SK-N-SH (cell line): ENCODE results near the gene ASTN2. TPM values are rescaled to one million over a fixed set of nuclear protein-coding genes. Genes with fewer than 3 reads are reported as not detected.
A peak's percentile ranks its signal among the peaks of the same experiment; 100 is the strongest.

ENCODE experiments used
- CTCF ChIA-PET: fragments of 300-600, 350-600 bp; formaldehyde crosslinking; extraction: SDS; loops from one replicate; lab custom pipeline; 2021; lab: Yijun Ruan, JAX
- POLR2A ChIA-PET: fragments of 350-600 bp; sonication (Branson Sonifier 250); formaldehyde crosslinking; extraction: SDS; loops from one replicate; lab custom pipeline; 2020; ENCODE audit warnings: antibody characterized with exemption, inconsistent platforms; lab: Yijun Ruan, JAX
- DNase-seq: peaks from one replicate; pipeline ENCODE4 v3.0.0; 2012
- H2AFZ ChIP-seq: fragments of 200-600 bp; sonication (generic); 2 replicates; pipeline ENCODE4 v1.8.1; 2016; ENCODE audit warnings: antibody characterized with exemption, mild to moderate bottlenecking, low read depth
- H3F3A ChIP-seq: fragments of 200-600 bp; sonication (generic); replicated peaks from 2 replicates; pipeline ENCODE3; 2016; ENCODE audit warnings: antibody characterized with exemption, mild to moderate bottlenecking; ENCODE audit not compliant: insufficient read depth
- H3K27ac ChIP-seq, 2 experiments: fragments of 200-500 bp in 1 of 2; fragments of 200-600 bp in 1 of 2; sonication (Bioruptor generic) in 1 of 2; sonication (generic), shearing (Covaris generic) in 1 of 2; 2 replicates each; pipeline versions ENCODE4 v1.5.1 to v1.6.1; 2014 to 2016; ENCODE audit warnings: low read depth in 2 of 2, inconsistent platforms in 1 of 2, low read length in 1 of 2, mild to moderate bottlenecking in 1 of 2, mixed read lengths in 1 of 2
- H3K27me3 ChIP-seq: fragments of 200-600 bp; sonication (generic), shearing (Covaris generic); 2 replicates; pipeline ENCODE4 v1.6.1; 2016; ENCODE audit warnings: mixed run types; ENCODE audit not compliant: insufficient read depth
- H3K36me3 ChIP-seq, 2 experiments: fragments of 200-500 bp in 1 of 2; fragments of 200-600 bp in 1 of 2; sonication (Bioruptor generic) in 1 of 2; sonication (generic) in 1 of 2; replicated peaks in 1 of 2; 2 replicates each; pipeline versions ENCODE3 to v1.5.1; 2014 to 2016; ENCODE audit warnings: low read length in 1 of 2, mild to moderate bottlenecking in 1 of 2; ENCODE audit not compliant: insufficient read depth in 2 of 2, control insufficient read depth in 1 of 2
- H3K4me1 ChIP-seq, 2 experiments: fragments of 200-500 bp in 1 of 2; fragments of 200-600 bp in 1 of 2; sonication (Bioruptor generic) in 1 of 2; sonication (generic), shearing (Covaris generic) in 1 of 2; 2 replicates each; pipeline versions ENCODE4 v1.5.1 to v1.6.1; 2014 to 2016; ENCODE audit warnings: low read depth in 1 of 2, low read length in 1 of 2, mixed run types in 1 of 2; ENCODE audit not compliant: insufficient read depth in 2 of 2, control insufficient read depth in 1 of 2
- H3K4me2 ChIP-seq: fragments of 200-600 bp; sonication (generic), shearing (Covaris generic); 2 replicates; pipeline ENCODE4 v1.6.1; 2017; ENCODE audit warnings: mixed run types
- H3K4me3 ChIP-seq, 2 experiments: fragments of 200-500 bp in 1 of 2; fragments of 200-600 bp in 1 of 2; sonication (Bioruptor generic) in 1 of 2; sonication (generic), shearing (Covaris generic) in 1 of 2; 2 replicates each; pipeline versions ENCODE4 v1.5.1 to v1.8.1; 2014 to 2016; ENCODE audit warnings: low read depth in 2 of 2, inconsistent platforms in 1 of 2, low read length in 1 of 2, mild to moderate bottlenecking in 1 of 2, mixed read lengths in 1 of 2, moderate library complexity in 1 of 2
- H3K79me2 ChIP-seq: fragments of 200-600 bp; sonication (generic); 2 replicates; pipeline ENCODE4 v1.8.1; 2017; ENCODE audit warnings: mild to moderate bottlenecking; ENCODE audit not compliant: insufficient read depth
- H3K9ac ChIP-seq: fragments of 200-600 bp; sonication (generic); 2 replicates; pipeline ENCODE4 v1.6.1; 2017; ENCODE audit warnings: mixed run types
- H3K9me2 ChIP-seq: fragments of 200-600 bp; sonication (generic); 2 replicates; pipeline ENCODE4 v1.6.1; 2017; ENCODE audit warnings: mixed run types
- H3K9me3 ChIP-seq: fragments of 200-600 bp; sonication (generic); 2 replicates; pipeline ENCODE4 v1.6.1; 2017; ENCODE audit warnings: mixed run types, mild to moderate bottlenecking, moderate library complexity
- H4K20me1 ChIP-seq: fragments of 200-600 bp; sonication (generic); 2 replicates; pipeline ENCODE4 v1.6.1; 2017; ENCODE audit warnings: mild to moderate bottlenecking, mixed run types; ENCODE audit not compliant: insufficient read depth
- CHD2 ChIP-seq: fragments of 150-350 bp; IDR thresholded peaks from 2 replicates; pipeline ENCODE4 v1.6.1; 2018; ENCODE audit warnings: low read length; ENCODE audit not compliant: partially characterized antibody
- FOSL2 ChIP-seq: IDR thresholded peaks from 2 replicates; pipeline ENCODE4 v1.4.0; 2012; ENCODE audit warnings: low read depth, mild to moderate bottlenecking, moderate library complexity, borderline replicate concordance
- FOXJ3 ChIP-seq: sonication (generic); formaldehyde crosslinking; IDR thresholded peaks from 2 replicates; pipeline ENCODE4 v1.5.1; 2020; ENCODE audit warnings: mild to moderate bottlenecking, missing genetic modification reagents
- FOXM1 ChIP-seq: IDR thresholded peaks from 2 replicates; pipeline ENCODE4 v1.4.0; 2012; ENCODE audit warnings: low read depth, mild to moderate bottlenecking
- GATA2 ChIP-seq: sonication (generic); formaldehyde crosslinking; IDR thresholded peaks from 2 replicates; pipeline ENCODE4 v1.5.0; 2020; ENCODE audit warnings: mild to moderate bottlenecking, missing genetic modification reagents
- JUND ChIP-seq: IDR thresholded peaks from 2 replicates; pipeline ENCODE4 v1.4.0; 2012
- MXI1 ChIP-seq: IDR thresholded peaks from 2 replicates; pipeline ENCODE4 v1.6.1; 2012; ENCODE audit warnings: mild to moderate bottlenecking, low read depth, low read length, improper control_type of control experiment
- NFIC ChIP-seq: IDR thresholded peaks from 2 replicates; pipeline ENCODE4 v1.4.0; 2012; ENCODE audit warnings: borderline replicate concordance
- NRF1 ChIP-seq: IDR thresholded peaks from 2 replicates; pipeline ENCODE4 v1.6.1; 2012; ENCODE audit warnings: low read depth, mild to moderate bottlenecking, low read length
- POLR2AphosphoS5 ChIP-seq: IDR thresholded peaks from 2 replicates; pipeline ENCODE4 v1.6.1; 2012; ENCODE audit warnings: low read depth, low read length
- RAD21 ChIP-seq: IDR thresholded peaks from 2 replicates; pipeline ENCODE4 v1.6.1; 2012; ENCODE audit warnings: mild to moderate bottlenecking, low read length
- RFX5 ChIP-seq: IDR thresholded peaks from 2 replicates; pipeline ENCODE4 v1.6.1; 2012; ENCODE audit warnings: mild to moderate bottlenecking, improper control_type of control experiment, low read length
- RXRA ChIP-seq: IDR thresholded peaks from 2 replicates; pipeline ENCODE4 v1.4.0; 2012; ENCODE audit warnings: low read depth, mild to moderate bottlenecking, borderline replicate concordance
- SMC3 ChIP-seq: IDR thresholded peaks from 2 replicates; pipeline ENCODE4 v1.6.1; 2012; ENCODE audit warnings: low read depth, low read length, improper control_type of control experiment
- TAF1 ChIP-seq: IDR thresholded peaks from 2 replicates; pipeline ENCODE4 v1.6.1; 2012; ENCODE audit warnings: low read depth, mild to moderate bottlenecking, low read length, moderate library complexity, borderline replicate concordance
- TCF12 ChIP-seq: IDR thresholded peaks from 2 replicates; pipeline ENCODE4 v1.4.0; 2012
- TEAD4 ChIP-seq: IDR thresholded peaks from 2 replicates; pipeline ENCODE4 v1.4.0; 2012; ENCODE audit warnings: mild to moderate bottlenecking, borderline replicate concordance; ENCODE audit not compliant: insufficient read depth
- YY1 ChIP-seq: IDR thresholded peaks from 2 replicates; pipeline ENCODE4 v1.4.0; 2012; ENCODE audit warnings: low read depth, mild to moderate bottlenecking
- WGBS: methylation state at CpG from one replicate; pipeline ENCODE4 v1.1.6; 2017; ENCODE audit warnings: low lambda C conversion rate; 5-methylcytosine and 5-hydroxymethylcytosine counted together
- polyA plus RNA-seq, 3 experiments: library from polyadenylated mRNA; depleted of rRNA; stranded (reverse); fragments of >200 nt; gene quantifications; 2 replicates each; pipeline ENCODE4 v1.2.3, GENCODE V29; 2012
- TF ChIP-seq, protein P1 (sequence below): fragments of 150-350 bp; IDR thresholded peaks from 2 replicates; pipeline ENCODE4 v1.6.1; 2016; ENCODE audit warnings: mild to moderate bottlenecking, low read depth, low read length
- TF ChIP-seq, protein P2 (sequence below): IDR thresholded peaks from 2 replicates; pipeline ENCODE4 v1.4.0; 2012; ENCODE audit warnings: low read depth, borderline replicate concordance
- TF ChIP-seq, protein P3 (sequence below): IDR thresholded peaks from 2 replicates; pipeline ENCODE4; 2012
- TF ChIP-seq, protein P4 (sequence below): IDR thresholded peaks from 2 replicates; pipeline ENCODE4 v1.4.0; 2012; ENCODE audit warnings: low read depth
- TF ChIP-seq, protein P5 (sequence below): fragments of 200-600 bp; sonication (generic); IDR thresholded peaks from 2 replicates; pipeline ENCODE4 v1.6.1; 2017; ENCODE audit warnings: antibody characterized with exemption, mild to moderate bottlenecking, moderate library complexity
- TF ChIP-seq, protein P6 (sequence below): fragments of 150-350 bp; IDR thresholded peaks from 2 replicates; pipeline ENCODE4 v1.6.1; 2017; ENCODE audit warnings: antibody characterized with exemption, low read length, low read depth, borderline replicate concordance

Gene ASTN2
- polyA plus RNA-seq, 1 of the 3 experiments (the other 2 are of a cell fraction), result 6.6 TPM

DNA sequence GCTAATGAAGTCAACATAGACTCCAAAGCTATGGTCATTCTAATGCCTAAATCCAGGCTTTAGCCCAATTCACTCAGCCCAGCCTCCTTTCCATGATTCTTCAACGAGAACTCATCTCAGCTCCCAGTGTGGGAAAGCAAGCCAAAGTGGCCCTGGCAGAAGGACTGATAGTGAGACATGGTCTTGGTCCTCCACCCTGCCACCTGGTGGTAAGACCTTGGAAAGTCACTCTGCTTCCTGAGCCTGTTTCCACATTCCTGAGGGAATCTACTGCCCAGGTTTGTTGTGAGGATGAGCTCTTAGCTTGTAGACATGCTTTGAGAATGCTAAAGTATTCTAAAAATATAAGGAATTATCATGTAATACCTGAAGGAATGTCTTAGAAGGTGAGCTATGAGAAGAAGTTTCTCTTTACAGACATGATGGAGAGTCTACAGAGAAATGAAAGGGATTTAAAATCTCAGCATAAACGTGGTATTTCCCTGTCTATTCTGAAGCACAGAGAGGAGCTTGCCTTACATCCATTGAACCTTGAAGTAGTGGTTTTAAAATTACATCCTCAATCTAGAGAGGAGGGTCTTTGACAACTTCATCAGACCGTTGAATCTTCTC lies 554.2 kb downstream of the ASTN2 start:
- Histone ChIP-seq H3K27ac (no peak overlapping the region), H3K4me1 (no peaks in the 10 kb centered on the region), H3K36me3 (peaks cover 0 to 11% of the 10 kb centered on the region in 2 experiments), H4K20me1 (no peaks in the 10 kb centered on the region), H3F3A (no peaks in the 10 kb centered on the region), H3K9me2 (no peaks in the 10 kb centered on the region), H3K27me3 (no peaks in the 10 kb centered on the region), H3K9ac (no peak overlapping the region), H3K4me3 (no peak overlapping the region), H2AFZ (no peak overlapping the region), H3K79me2 (no peaks in the 10 kb centered on the region), H3K9me3 (no peaks in the 10 kb centered on the region), H3K4me2 (no peak overlapping the region)
- peak; percentile 64 for DNase-seq
- 23% methylated on average over 3 of the region's 3 CpGs for WGBS
- ChIA-PET CTCF (interaction anchor here (0.6 to 7.8 kb wide), 37 partner anchors 9 to 1483 kb away, joined by 3 to 88 read pairs (median 5); no protein-coding TSS in a partner anchor), POLR2A (no interaction called here)
- TF ChIP-seq RAD21 (peak; percentile 66), NFIC (no peak), FOXM1 (no peak), RFX5 (no peak), FOXJ3 (CRISPR knock-in tag) (no peak), TCF12 (no peak), TAF1 (no peak), FOSL2 (no peak), RXRA (no peak), SMC3 (peak; percentile 77), POLR2AphosphoS5 (no peak), JUND (no peak), CHD2 (no peak), NRF1 (no peak), MXI1 (no peak), GATA2 (CRISPR knock-in tag) (no peak), YY1 (no peak), TEAD4 (no peak)
- TF ChIP-seq, protein P1, sequence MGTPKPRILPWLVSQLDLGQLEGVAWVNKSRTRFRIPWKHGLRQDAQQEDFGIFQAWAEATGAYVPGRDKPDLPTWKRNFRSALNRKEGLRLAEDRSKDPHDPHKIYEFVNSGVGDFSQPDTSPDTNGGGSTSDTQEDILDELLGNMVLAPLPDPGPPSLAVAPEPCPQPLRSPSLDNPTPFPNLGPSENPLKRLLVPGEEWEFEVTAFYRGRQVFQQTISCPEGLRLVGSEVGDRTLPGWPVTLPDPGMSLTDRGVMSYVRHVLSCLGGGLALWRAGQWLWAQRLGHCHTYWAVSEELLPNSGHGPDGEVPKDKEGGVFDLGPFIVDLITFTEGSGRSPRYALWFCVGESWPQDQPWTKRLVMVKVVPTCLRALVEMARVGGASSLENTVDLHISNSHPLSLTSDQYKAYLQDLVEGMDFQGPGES, result no peak
- TF ChIP-seq, protein P2, sequence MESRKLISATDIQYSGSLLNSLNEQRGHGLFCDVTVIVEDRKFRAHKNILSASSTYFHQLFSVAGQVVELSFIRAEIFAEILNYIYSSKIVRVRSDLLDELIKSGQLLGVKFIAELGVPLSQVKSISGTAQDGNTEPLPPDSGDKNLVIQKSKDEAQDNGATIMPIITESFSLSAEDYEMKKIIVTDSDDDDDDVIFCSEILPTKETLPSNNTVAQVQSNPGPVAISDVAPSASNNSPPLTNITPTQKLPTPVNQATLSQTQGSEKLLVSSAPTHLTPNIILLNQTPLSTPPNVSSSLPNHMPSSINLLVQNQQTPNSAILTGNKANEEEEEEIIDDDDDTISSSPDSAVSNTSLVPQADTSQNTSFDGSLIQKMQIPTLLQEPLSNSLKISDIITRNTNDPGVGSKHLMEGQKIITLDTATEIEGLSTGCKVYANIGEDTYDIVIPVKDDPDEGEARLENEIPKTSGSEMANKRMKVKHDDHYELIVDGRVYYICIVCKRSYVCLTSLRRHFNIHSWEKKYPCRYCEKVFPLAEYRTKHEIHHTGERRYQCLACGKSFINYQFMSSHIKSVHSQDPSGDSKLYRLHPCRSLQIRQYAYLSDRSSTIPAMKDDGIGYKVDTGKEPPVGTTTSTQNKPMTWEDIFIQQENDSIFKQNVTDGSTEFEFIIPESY, result no peak
- TF ChIP-seq, protein P3, sequence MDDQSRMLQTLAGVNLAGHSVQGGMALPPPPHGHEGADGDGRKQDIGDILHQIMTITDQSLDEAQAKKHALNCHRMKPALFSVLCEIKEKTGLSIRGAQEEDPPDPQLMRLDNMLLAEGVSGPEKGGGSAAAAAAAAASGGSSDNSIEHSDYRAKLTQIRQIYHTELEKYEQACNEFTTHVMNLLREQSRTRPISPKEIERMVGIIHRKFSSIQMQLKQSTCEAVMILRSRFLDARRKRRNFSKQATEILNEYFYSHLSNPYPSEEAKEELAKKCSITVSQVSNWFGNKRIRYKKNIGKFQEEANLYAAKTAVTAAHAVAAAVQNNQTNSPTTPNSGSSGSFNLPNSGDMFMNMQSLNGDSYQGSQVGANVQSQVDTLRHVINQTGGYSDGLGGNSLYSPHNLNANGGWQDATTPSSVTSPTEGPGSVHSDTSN, result no peak
- TF ChIP-seq, protein P4, sequence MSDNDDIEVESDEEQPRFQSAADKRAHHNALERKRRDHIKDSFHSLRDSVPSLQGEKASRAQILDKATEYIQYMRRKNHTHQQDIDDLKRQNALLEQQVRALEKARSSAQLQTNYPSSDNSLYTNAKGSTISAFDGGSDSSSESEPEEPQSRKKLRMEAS, result no peak
- TF ChIP-seq, protein P5, sequence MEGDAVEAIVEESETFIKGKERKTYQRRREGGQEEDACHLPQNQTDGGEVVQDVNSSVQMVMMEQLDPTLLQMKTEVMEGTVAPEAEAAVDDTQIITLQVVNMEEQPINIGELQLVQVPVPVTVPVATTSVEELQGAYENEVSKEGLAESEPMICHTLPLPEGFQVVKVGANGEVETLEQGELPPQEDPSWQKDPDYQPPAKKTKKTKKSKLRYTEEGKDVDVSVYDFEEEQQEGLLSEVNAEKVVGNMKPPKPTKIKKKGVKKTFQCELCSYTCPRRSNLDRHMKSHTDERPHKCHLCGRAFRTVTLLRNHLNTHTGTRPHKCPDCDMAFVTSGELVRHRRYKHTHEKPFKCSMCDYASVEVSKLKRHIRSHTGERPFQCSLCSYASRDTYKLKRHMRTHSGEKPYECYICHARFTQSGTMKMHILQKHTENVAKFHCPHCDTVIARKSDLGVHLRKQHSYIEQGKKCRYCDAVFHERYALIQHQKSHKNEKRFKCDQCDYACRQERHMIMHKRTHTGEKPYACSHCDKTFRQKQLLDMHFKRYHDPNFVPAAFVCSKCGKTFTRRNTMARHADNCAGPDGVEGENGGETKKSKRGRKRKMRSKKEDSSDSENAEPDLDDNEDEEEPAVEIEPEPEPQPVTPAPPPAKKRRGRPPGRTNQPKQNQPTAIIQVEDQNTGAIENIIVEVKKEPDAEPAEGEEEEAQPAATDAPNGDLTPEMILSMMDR, result peak; percentile 71
- TF ChIP-seq, protein P6, sequence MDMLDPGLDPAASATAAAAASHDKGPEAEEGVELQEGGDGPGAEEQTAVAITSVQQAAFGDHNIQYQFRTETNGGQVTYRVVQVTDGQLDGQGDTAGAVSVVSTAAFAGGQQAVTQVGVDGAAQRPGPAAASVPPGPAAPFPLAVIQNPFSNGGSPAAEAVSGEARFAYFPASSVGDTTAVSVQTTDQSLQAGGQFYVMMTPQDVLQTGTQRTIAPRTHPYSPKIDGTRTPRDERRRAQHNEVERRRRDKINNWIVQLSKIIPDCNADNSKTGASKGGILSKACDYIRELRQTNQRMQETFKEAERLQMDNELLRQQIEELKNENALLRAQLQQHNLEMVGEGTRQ, result no peak
